Panc1 (cell line): Measurements from ENCODE around the gene IL24. TPM values are rescaled to one million over a fixed set of nuclear protein-coding genes. Genes with fewer than 3 reads are reported as not detected.

Experiments used
- ATAC-seq: fragments of 200-7000 bp; cut with Tn5 transposase; 2 replicates; pipeline ENCODE4 v1.9.1; 2020; ENCODE audit warnings: mild to moderate bottlenecking, moderate library complexity
- BruUV-seq: library from RNA; stranded (reverse); fragments of 400-500 nt; replicated peaks from 2 replicates; lab custom pipeline; 2021; lab: Mats Ljungman, UMichigan
- CTCF ChIA-PET: fragments of 300-600 bp; sonication (Branson Sonifier 250); formaldehyde crosslinking; loops from one replicate; lab custom pipeline; 2022; ENCODE audit warnings: antibody characterized with exemption; lab: Charles Lee
- POLR2A ChIA-PET: fragments of 300-600 bp; sonication (Branson Sonifier 250); formaldehyde crosslinking; loops from one replicate; lab custom pipeline; 2022; ENCODE audit warnings: antibody characterized with exemption; lab: Charles Lee
- DNase-seq: peaks from one replicate; pipeline ENCODE4 v3.0.0-alpha.2; 2010; ENCODE audit warnings: low read depth, low spot score
- H3K27ac ChIP-seq: 2 replicates; pipeline ENCODE4 v1.5.1; 2011; ENCODE audit warnings: mild to moderate bottlenecking, low read length, inconsistent platforms
- H3K27me3 ChIP-seq: fragments of 200-500 bp; sonication (Bioruptor generic); 2 replicates; pipeline ENCODE4 v1.6.0; 2014; ENCODE audit warnings: low read length, inconsistent platforms; ENCODE audit not compliant: control insufficient read depth, insufficient read depth
- H3K36me3 ChIP-seq: fragments of 200-500 bp; sonication (Bioruptor generic); 2 replicates; pipeline ENCODE4 v1.5.1; 2014; ENCODE audit warnings: inconsistent platforms, mild to moderate bottlenecking, low read length, moderate library complexity; ENCODE audit not compliant: control insufficient read depth, insufficient read depth
- H3K4me1 ChIP-seq: 2 replicates; pipeline ENCODE4 v1.5.1; 2011; ENCODE audit warnings: inconsistent platforms, mild to moderate bottlenecking, low read length, moderate library complexity; ENCODE audit not compliant: control insufficient read depth, insufficient read depth
- H3K4me3 ChIP-seq, 2 experiments: 2 replicates each; pipeline ENCODE4 v1.5.1; 2011 to 2012; ENCODE audit warnings: low read depth in 2 of 2, low read length in 2 of 2, mild to moderate bottlenecking in 2 of 2, inconsistent platforms in 1 of 2, moderate library complexity in 1 of 2
- H3K9me3 ChIP-seq: fragments of 200-500 bp; sonication (Bioruptor generic); 2 replicates; pipeline ENCODE4 v1.5.1; 2014; ENCODE audit warnings: low read depth, mild to moderate bottlenecking, inconsistent platforms, low read length, moderate library complexity; ENCODE audit not compliant: control insufficient read depth, insufficient read depth
- CTCF ChIP-seq: fragments of 450-650 bp; IDR thresholded peaks from 2 replicates; pipeline ENCODE4 v1.5.1; 2017; ENCODE audit warnings: mild to moderate bottlenecking
- POLR2AphosphoS5 ChIP-seq: IDR thresholded peaks from 2 replicates; pipeline ENCODE4 v1.6.1; 2012; ENCODE audit warnings: mild to moderate bottlenecking, low read depth, low read length, moderate library complexity
- REST ChIP-seq, 2 experiments: IDR thresholded peaks; 2 replicates each; pipeline ENCODE4 v1.6.1; 2011 to 2012; ENCODE audit warnings: low read depth in 2 of 2, control low read depth in 1 of 2, low read length in 1 of 2, mild to moderate bottlenecking in 1 of 2, moderate library complexity in 1 of 2; ENCODE audit not compliant: insufficient read depth in 1 of 2
- SIN3A ChIP-seq: IDR thresholded peaks from 2 replicates; pipeline ENCODE4 v1.6.1; 2012; ENCODE audit warnings: low read depth, mild to moderate bottlenecking, low read length, moderate library complexity, borderline replicate concordance; ENCODE audit not compliant: insufficient read depth
- TCF7L2 ChIP-seq: IDR thresholded peaks from 2 replicates; pipeline ENCODE4 v1.6.1; 2011; ENCODE audit warnings: mild to moderate bottlenecking, low read depth, low read length, inconsistent platforms
- in situ Hi-C: cut with HindIII; loops from 2 replicates; pipeline ENCODE4 v1.10.0; 2016; ENCODE audit warnings: low sequenced_read_pairs, low pct_unique_long_range_greater_than_20kb
- intact Hi-C: fragments of 100-400 bp; cut with micrococcal nuclease; formaldehyde crosslinking; loops from one replicate; pipeline ENCODE4 v1.10.0; 2022; ENCODE audit not compliant: unreplicated experiment
- total RNA-seq: library from RNA; stranded (reverse); gene quantifications from one replicate; pipeline ENCODE4 v1.2.1, GENCODE V29; 2021; ENCODE audit not compliant: unreplicated experiment

The IL24 gene
- total RNA-seq, 1 experiment from 2014 or later = not detected

DNA sequence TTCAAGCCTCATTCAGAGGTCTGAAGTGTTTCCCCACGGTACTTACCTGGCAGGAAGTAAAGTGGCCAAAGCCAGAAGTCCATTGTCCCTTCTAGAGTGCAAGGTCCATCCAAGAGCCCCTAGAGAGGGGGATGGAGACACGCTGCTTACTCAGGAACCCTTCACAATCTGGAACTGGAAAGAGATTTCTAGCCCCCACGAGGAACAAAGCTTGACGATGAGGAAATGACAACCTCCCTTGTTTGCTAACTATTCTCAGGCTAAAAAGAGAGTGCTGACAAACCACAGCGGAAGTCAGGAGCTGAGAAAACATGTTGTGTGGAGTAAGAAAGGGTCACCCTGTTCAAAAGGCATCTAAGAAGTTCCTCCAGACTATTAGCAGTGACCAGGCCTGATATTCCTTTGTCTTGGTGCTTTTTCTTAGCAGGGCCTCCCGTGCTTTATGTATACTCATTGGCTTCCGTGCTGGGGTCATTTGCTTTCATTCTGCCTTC, 24.6 kb downstream of the IL24 start, which contains the start of gene FCMR:
Gene FCMR, minus strand, starts transcription at position 170 of the 494 bp plus-strand sequence. Its CDS starts 87 bp downstream, at position 83.
- no peaks in the 10 kb centered on the region for H3K36me3 ChIP-seq
- ATAC-seq (no peak), DNase-seq (no peak)
- TF ChIP-seq TCF7L2 (no peak), CTCF (no peak), POLR2AphosphoS5 (no peak), SIN3A (no peak), REST (IDR thresholded peaks at IDR 0.05; ENCODE audit: insufficient read depth in 1 of 2, low read depth in 2 of 2, low read length in 1 of 2) (no peak)
- no peaks in the 10 kb centered on the region for H3K9me3 ChIP-seq
- ChIA-PET POLR2A (no interaction called here), CTCF (no interaction called here)
- in situ Hi-C loops = no loop called here
- intact Hi-C loops = no loop called here
- no peak within 1 kb of the TSS for H3K4me3 ChIP-seq
- H3K4me1 ChIP-seq = no peaks in the 10 kb centered on the region
- no peak within 1 kb of the TSS for H3K27ac ChIP-seq
- no TSS peak for BruUV-seq
- 0 out of 2 replicates have a peak, but pooled peaks cover 2% of the 10 kb centered on the region for H3K27me3 ChIP-seq

DNA sequence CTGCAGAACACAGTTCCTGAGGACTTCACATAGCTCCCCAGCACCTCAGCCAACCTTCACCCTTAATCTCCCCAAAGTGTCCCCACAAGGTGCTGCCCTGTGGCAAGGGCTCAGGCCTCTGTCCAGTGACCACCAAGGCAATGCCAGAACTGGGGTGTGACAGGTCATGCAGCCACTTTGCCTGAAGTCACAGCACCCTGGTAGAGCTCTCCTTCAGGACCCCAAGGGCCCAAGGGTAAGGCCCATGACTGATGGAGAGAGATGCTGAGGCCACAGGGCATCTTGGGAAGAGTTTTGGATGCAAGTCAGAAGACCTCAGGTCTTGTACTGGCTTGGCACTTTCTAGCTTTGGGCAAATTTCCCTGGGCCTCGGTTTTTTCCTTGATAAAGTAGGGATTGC, 25.3 kb downstream of the IL24 start:
- H3K4me3 ChIP-seq = no peak overlapping the region
- TF ChIP-seq REST (IDR thresholded peaks at IDR 0.05; ENCODE audit: insufficient read depth in 1 of 2, low read depth in 2 of 2, low read length in 1 of 2) = no peak
- TF ChIP-seq POLR2AphosphoS5 = no peak
- TF ChIP-seq CTCF = no peak
- no peak for TF ChIP-seq SIN3A
- ChIA-PET POLR2A (no interaction called here), CTCF (no interaction called here)
- no TSS peak for BruUV-seq
- H3K36me3 ChIP-seq = no peaks in the 10 kb centered on the region
- no peak for DNase-seq
- ATAC-seq = no peak
- H3K4me1 ChIP-seq = no peaks in the 10 kb centered on the region
- no peaks in the 10 kb centered on the region for H3K9me3 ChIP-seq
- in situ Hi-C loops = no loop called here
- intact Hi-C loops = no loop called here
- H3K27me3 ChIP-seq = no peaks in the 10 kb centered on the region
- no peak overlapping the region for H3K27ac ChIP-seq
